ENCODE results near the gene ATN1.

The ATN1 gene

GRCh38 chr12:6928022-6928702 is 403 bp downstream of the ATN1 start:
- DNase-seq, result no peak

- no peak for DNase-seq
These were observed 1.1 kb downstream of the ATN1 start for GRCh38 chr12:6928703-6929407.

- no peak for DNase-seq
These were observed 2.0 kb downstream of the ATN1 start for GRCh38 chr12:6929466-6930452.

GRCh38 chr12:6932766-6933165 is 5.0 kb downstream of the ATN1 start:
- no peak for DNase-seq

GRCh38 chr12:6934110-6934509 is 6.4 kb downstream of the ATN1 start:
- no peak for DNase-seq

GRCh38 chr12:6935371-6936193 is 7.8 kb downstream of the ATN1 start:
- no peak for DNase-seq

GRCh38 chr12:6936194-6936635 is 8.5 kb downstream of the ATN1 start:
- no peak for DNase-seq

GRCh38 chr12:6936636-6937480 is 9.1 kb downstream of the ATN1 start:
- no peak for DNase-seq

- DNase-seq, result peak; percentile 76
These were observed 10.0 kb downstream of the ATN1 start for GRCh38 chr12:6937481-6938352.

- DNase-seq, result no peak
These were observed 10.8 kb downstream of the ATN1 start for GRCh38 chr12:6938353-6939190.

- no peak for DNase-seq
These were observed 11.4 kb downstream of the ATN1 start for GRCh38 chr12:6939191-6939540.

- no peak for DNase-seq
These were observed 13.5 kb downstream of the ATN1 start for GRCh38 chr12:6941267-6941666.

GRCh38 chr12:6941782-6942181 is 14.0 kb downstream of the ATN1 start:
- no peak for DNase-seq

GRCh38 chr12:6942331-6942665 is 14.5 kb downstream of the ATN1 start:
- DNase-seq, result no peak

- peak; percentile 88 for DNase-seq
These were observed 15.6 kb downstream of the ATN1 start for GRCh38 chr12:6943389-6943721.

- DNase-seq, result peak; percentile 94
These were observed 16.1 kb downstream of the ATN1 start, which contains the start of the genes C12orf57 and RNU7-1 for GRCh38 chr12:6943722-6944380. Gene C12orf57 (plus strand): TSS chr12:6944022. CDS start chr12:6944122, 100 bp downstream. Gene RNU7-1 (plus strand): TSS chr12:6943816.

GRCh38 chr12:6944381-6945186 is 16.8 kb downstream of the ATN1 start:
- peak; percentile 88 for DNase-seq

- DNase-seq, result no peak
These were observed 17.9 kb downstream of the ATN1 start for GRCh38 chr12:6945613-6946012.
